PC-9 (cell line): Measurements from ENCODE around the gene BHLHE40. TPM values are rescaled to one million over a fixed set of nuclear protein-coding genes. Genes with fewer than 3 reads are reported as not detected.

Source experiments
- BruUV-seq: library from RNA; stranded (reverse); fragments of 400-500 nt; replicated peaks from 2 replicates; lab custom pipeline; 2021; lab: Mats Ljungman, UMichigan
- CTCF ChIA-PET: fragments of 300-600 bp; sonication (Branson Sonifier 250); formaldehyde crosslinking; loops from one replicate; lab custom pipeline; 2022; ENCODE audit warnings: antibody characterized with exemption; lab: Charles Lee
- POLR2A ChIA-PET: fragments of 300-600 bp; sonication (Branson Sonifier 250); formaldehyde crosslinking; loops from one replicate; lab custom pipeline; 2022; ENCODE audit warnings: antibody characterized with exemption; ENCODE audit not compliant: unreplicated experiment; lab: Charles Lee
- DNase-seq, 2 experiments: peaks; one replicate each; pipeline versions ENCODE4 v3.0.0 to v3.0.0-alpha.2; 2015 to 2022; ENCODE audit warnings: mixed read lengths in 1 of 2
- H2AFZ ChIP-seq: fragments of 200-600 bp; sonication (generic); 2 replicates; pipeline ENCODE4 v1.8.1; 2017; ENCODE audit warnings: antibody characterized with exemption
- H3F3A ChIP-seq: fragments of 200-600 bp; sonication (generic); 2 replicates; pipeline ENCODE4 v1.8.1; 2017; ENCODE audit warnings: antibody characterized with exemption, mild to moderate bottlenecking, low read depth; ENCODE audit not compliant: insufficient read depth
- H3K27ac ChIP-seq: fragments of 200-600 bp; sonication (generic); 2 replicates; pipeline ENCODE4 v1.6.1; 2016; ENCODE audit warnings: mixed run types
- H3K27me3 ChIP-seq: fragments of 200-600 bp; sonication (generic); 2 replicates; pipeline ENCODE4 v1.6.1; 2016; ENCODE audit warnings: low read depth, mixed run types; ENCODE audit not compliant: insufficient read depth
- H3K36me3 ChIP-seq: fragments of 200-600 bp; sonication (generic); 2 replicates; pipeline ENCODE4 v1.6.1; 2016; ENCODE audit warnings: low read depth, mixed run types
- H3K4me1 ChIP-seq: fragments of 200-600 bp; sonication (generic); replicated peaks from 2 replicates; pipeline ENCODE4 v1.6.1; 2016; ENCODE audit warnings: mixed run types; ENCODE audit not compliant: insufficient read depth
- H3K4me2 ChIP-seq: fragments of 200-600 bp; sonication (generic); 2 replicates; pipeline ENCODE4 v1.6.1; 2017; ENCODE audit warnings: mixed run types
- H3K4me3 ChIP-seq: fragments of 200-600 bp; sonication (generic); 2 replicates; pipeline ENCODE4 v1.6.1; 2016; ENCODE audit warnings: mixed run types
- H3K79me2 ChIP-seq: fragments of 200-600 bp; sonication (generic); 2 replicates; pipeline ENCODE4 v1.6.1; 2017; ENCODE audit warnings: low read depth, mixed run types
- H3K9me2 ChIP-seq: fragments of 200-600 bp; sonication (generic); 2 replicates; pipeline ENCODE4 v1.8.1; 2017; ENCODE audit warnings: mild to moderate bottlenecking; ENCODE audit not compliant: insufficient read depth
- H3K9me3 ChIP-seq: fragments of 200-600 bp; sonication (generic); 2 replicates; pipeline ENCODE4 v1.8.1; 2016; ENCODE audit warnings: low read depth; ENCODE audit not compliant: insufficient read depth
- H4K20me1 ChIP-seq: fragments of 200-600 bp; sonication (generic); 2 replicates; pipeline ENCODE4 v1.8.1; 2017; ENCODE audit not compliant: insufficient read depth
- EZH2 ChIP-seq: fragments of 200-600 bp; sonication (generic); IDR thresholded peaks from 2 replicates; pipeline ENCODE4 v1.8.0; 2017; ENCODE audit warnings: antibody characterized with exemption, low read depth
- intact Hi-C: fragments of 100-400 bp; cut with micrococcal nuclease; formaldehyde crosslinking; loops from one replicate; pipeline ENCODE4 v1.10.0; 2022; ENCODE audit not compliant: unreplicated experiment
- total RNA-seq: library from RNA; stranded (reverse); gene quantifications from 2 replicates; pipeline ENCODE4 v1.2.3, GENCODE V29; 2021
- TF ChIP-seq, protein P1 (sequence below): fragments of 200-600 bp; sonication (generic); conservative IDR thresholded peaks from 2 replicates; pipeline ENCODE4 v1.6.1; 2017; ENCODE audit warnings: mixed run types, antibody characterized with exemption, mild to moderate bottlenecking, moderate library complexity

Gene BHLHE40
- total RNA-seq, 1 experiment from 2014 or later, result 45.5 TPM

- H3K4me2 ChIP-seq, result no peak overlapping the region
- H2AFZ ChIP-seq, result no peak overlapping the region
- TF ChIP-seq, protein P1, sequence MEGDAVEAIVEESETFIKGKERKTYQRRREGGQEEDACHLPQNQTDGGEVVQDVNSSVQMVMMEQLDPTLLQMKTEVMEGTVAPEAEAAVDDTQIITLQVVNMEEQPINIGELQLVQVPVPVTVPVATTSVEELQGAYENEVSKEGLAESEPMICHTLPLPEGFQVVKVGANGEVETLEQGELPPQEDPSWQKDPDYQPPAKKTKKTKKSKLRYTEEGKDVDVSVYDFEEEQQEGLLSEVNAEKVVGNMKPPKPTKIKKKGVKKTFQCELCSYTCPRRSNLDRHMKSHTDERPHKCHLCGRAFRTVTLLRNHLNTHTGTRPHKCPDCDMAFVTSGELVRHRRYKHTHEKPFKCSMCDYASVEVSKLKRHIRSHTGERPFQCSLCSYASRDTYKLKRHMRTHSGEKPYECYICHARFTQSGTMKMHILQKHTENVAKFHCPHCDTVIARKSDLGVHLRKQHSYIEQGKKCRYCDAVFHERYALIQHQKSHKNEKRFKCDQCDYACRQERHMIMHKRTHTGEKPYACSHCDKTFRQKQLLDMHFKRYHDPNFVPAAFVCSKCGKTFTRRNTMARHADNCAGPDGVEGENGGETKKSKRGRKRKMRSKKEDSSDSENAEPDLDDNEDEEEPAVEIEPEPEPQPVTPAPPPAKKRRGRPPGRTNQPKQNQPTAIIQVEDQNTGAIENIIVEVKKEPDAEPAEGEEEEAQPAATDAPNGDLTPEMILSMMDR, result no peak
- no peak for TF ChIP-seq EZH2
- H3K4me1 ChIP-seq, result no peaks in the 10 kb centered on the region
- no peaks in the 10 kb centered on the region for H3K27me3 ChIP-seq
- ChIA-PET CTCF (no interaction called here), POLR2A (no interaction called here)
- H3K36me3 ChIP-seq, result no peaks in the 10 kb centered on the region
- H3K27ac ChIP-seq, result no peak overlapping the region
- H3K79me2 ChIP-seq, result no peaks in the 10 kb centered on the region
- BruUV-seq, result no TSS peak
- no peaks in the 10 kb centered on the region for H3F3A ChIP-seq
- H3K9me3 ChIP-seq, result no peaks in the 10 kb centered on the region
- DNase-seq, result no peak
- intact Hi-C loops, result no loop called here
- H4K20me1 ChIP-seq, result no peaks in the 10 kb centered on the region
- H3K9me2 ChIP-seq, result no peaks in the 10 kb centered on the region
- H3K4me3 ChIP-seq, result no peak overlapping the region
These were observed 40.0 kb upstream of the BHLHE40 start for GRCh38 chr3:4939276-4939675.

DNA sequence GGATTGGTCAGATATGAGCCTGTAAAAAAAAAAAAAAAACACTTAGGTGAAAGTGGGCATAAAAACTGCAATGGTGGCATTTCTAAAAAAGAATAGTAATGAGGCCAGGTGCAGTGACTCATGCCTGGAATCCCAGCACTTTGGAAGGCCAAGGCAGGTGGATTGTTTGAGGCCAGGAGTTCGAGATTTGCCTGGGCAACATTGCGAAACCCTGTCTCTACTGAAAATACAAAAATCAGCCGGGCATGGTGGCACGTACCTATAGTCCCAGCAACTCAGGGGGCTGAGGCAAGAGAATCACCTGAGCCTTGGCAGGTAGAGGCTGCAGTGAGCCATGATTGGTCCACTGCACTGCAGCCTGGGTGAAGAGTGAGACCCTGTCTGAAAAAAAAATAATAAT, 38.3 kb upstream of the BHLHE40 start:
- H3K79me2 ChIP-seq, result no peaks in the 10 kb centered on the region
- H3K27ac ChIP-seq, result no peak overlapping the region
- no peaks in the 10 kb centered on the region for H3K9me2 ChIP-seq
- TF ChIP-seq, protein P1, result no peak
- no peak for TF ChIP-seq EZH2
- no peaks in the 10 kb centered on the region for H3K4me1 ChIP-seq
- BruUV-seq, result no TSS peak
- no peaks in the 10 kb centered on the region for H3K9me3 ChIP-seq
- H3K36me3 ChIP-seq, result no peaks in the 10 kb centered on the region
- no peak overlapping the region for H3K4me2 ChIP-seq
- no peaks in the 10 kb centered on the region for H3K27me3 ChIP-seq
- CTCF ChIA-PET, result interaction anchor here (0.7 kb wide), 1 partner anchor 343 kb away, joined by 5 read pairs; no protein-coding TSS in a partner anchor
- intact Hi-C loops, result no loop called here
- no peak for DNase-seq
- H3K4me3 ChIP-seq, result no peak overlapping the region
- POLR2A ChIA-PET, result no interaction called here
- H3F3A ChIP-seq, result no peaks in the 10 kb centered on the region
- no peaks in the 10 kb centered on the region for H4K20me1 ChIP-seq
- no peak overlapping the region for H2AFZ ChIP-seq

DNA sequence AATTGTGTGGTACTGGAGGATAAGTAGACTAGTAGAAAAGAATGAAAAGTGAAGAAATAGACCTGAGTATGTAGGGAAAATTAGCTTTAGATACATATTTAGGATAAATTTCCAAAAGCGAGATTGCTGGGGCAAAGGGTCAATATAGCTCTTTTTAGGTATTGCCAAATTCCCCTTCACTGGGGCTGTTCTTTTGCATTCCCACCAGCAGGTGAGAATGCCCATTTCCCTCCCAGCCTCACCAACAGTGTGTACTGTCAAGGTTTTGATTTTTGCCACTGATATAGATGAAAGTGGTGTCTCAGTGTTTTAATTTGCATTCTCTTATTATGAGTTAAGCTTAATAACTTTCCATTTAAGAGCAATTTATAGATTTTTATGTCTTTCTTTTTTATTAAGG, 35.7 kb upstream of the BHLHE40 start:
- H4K20me1 ChIP-seq, result no peaks in the 10 kb centered on the region
- H3K79me2 ChIP-seq, result no peaks in the 10 kb centered on the region
- ChIA-PET POLR2A (no interaction called here), CTCF (interaction anchor here (0.6 kb wide), 1 partner anchor 132 kb away, joined by 4 read pairs; no protein-coding TSS in a partner anchor)
- H3K36me3 ChIP-seq, result no peaks in the 10 kb centered on the region
- H3K4me3 ChIP-seq, result no peak overlapping the region
- H3F3A ChIP-seq, result no peaks in the 10 kb centered on the region
- TF ChIP-seq EZH2, result no peak
- TF ChIP-seq, protein P1, result peak; percentile 30; the same call in 1 of the 2 replicates
- no peaks in the 10 kb centered on the region for H3K4me1 ChIP-seq
- H3K9me3 ChIP-seq, result no peaks in the 10 kb centered on the region
- intact Hi-C loops, result no loop called here
- no peak for DNase-seq
- BruUV-seq, result no TSS peak
- H3K4me2 ChIP-seq, result no peak overlapping the region
- no peaks in the 10 kb centered on the region for H3K27me3 ChIP-seq
- no peak overlapping the region for H2AFZ ChIP-seq
- no peak overlapping the region for H3K27ac ChIP-seq
- H3K9me2 ChIP-seq, result no peaks in the 10 kb centered on the region
